ENCODE results near the gene TRIM37. TPM values are rescaled to one million over a fixed set of nuclear protein-coding genes. Genes with fewer than 3 reads are reported as not detected.

The TRIM37 gene
- total and polyA plus RNA-seq, 2 donors (not counting 1 experiment from before 2014, with no cell fraction given) = 5.1 to 28.3 TPM

DNA sequence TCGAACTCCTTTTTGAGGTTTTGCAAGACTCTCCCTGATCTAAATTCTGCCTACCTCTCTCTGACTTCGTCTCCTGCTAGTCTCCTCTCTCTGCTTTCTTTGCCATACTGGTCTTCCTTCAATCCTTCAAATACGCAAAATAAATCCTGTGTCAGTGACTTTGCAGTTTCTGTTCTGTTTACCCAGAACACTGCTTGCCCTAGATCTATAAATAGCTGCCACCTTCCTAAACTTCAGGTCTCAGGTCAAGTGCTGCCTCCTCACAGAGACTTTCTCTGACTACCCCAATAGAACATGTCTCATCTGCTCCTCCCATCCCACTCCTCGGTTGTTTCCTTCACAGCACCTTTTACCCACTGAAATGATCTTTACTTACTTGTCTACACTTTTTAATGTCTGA, 78.9 kb downstream of the TRIM37 start:
- Mint-ChIP-seq H3K27me3 (no peaks in the 10 kb centered on the region), H3K27ac (peak overlapping the region; percentile 44), H3K4me3 (no peak overlapping the region), H3K4me1 (peaks cover 4% of the 10 kb centered on the region), H3K9me3 (ENCODE audit: insufficient read depth) (no peaks in the 10 kb centered on the region)
- no peak overlapping the region for H3K27ac ChIP-seq (ENCODE audit: low read length in 2 of 2)
- H3K79me2 ChIP-seq (ENCODE audit: control insufficient read depth, insufficient read depth, low read length) = no peaks in the 10 kb centered on the region
- H3K4me1 ChIP-seq (ENCODE audit: control insufficient read depth in 2 of 2, insufficient read depth in 2 of 2, low read length in 2 of 2) = no peaks in the 10 kb centered on the region
- H3K9ac ChIP-seq (ENCODE audit: low read length) = no peak overlapping the region
- TF ChIP-seq EZH2 (IDR thresholded peaks at IDR 0.05; ENCODE audit: borderline replicate concordance, insufficient read depth, low read depth, low read length, poor library complexity, severe bottlenecking) = no peak
- TF ChIP-seq, protein P1, sequence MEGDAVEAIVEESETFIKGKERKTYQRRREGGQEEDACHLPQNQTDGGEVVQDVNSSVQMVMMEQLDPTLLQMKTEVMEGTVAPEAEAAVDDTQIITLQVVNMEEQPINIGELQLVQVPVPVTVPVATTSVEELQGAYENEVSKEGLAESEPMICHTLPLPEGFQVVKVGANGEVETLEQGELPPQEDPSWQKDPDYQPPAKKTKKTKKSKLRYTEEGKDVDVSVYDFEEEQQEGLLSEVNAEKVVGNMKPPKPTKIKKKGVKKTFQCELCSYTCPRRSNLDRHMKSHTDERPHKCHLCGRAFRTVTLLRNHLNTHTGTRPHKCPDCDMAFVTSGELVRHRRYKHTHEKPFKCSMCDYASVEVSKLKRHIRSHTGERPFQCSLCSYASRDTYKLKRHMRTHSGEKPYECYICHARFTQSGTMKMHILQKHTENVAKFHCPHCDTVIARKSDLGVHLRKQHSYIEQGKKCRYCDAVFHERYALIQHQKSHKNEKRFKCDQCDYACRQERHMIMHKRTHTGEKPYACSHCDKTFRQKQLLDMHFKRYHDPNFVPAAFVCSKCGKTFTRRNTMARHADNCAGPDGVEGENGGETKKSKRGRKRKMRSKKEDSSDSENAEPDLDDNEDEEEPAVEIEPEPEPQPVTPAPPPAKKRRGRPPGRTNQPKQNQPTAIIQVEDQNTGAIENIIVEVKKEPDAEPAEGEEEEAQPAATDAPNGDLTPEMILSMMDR (IDR thresholded peaks at IDR 0.05) = no peak
- intact Hi-C loops (cut with micrococcal nuclease) = no loop called here
- no peak overlapping the region for H3K4me3 ChIP-seq (ENCODE audit: control extremely low read depth in 1 of 5, extremely low read depth in 1 of 5, insufficient read depth in 1 of 5, low read depth in 2 of 5, low read length in 4 of 5)
- H2AFZ ChIP-seq (ENCODE audit: insufficient read depth, low read depth, low read length, poor library complexity, severe bottlenecking) = no peak overlapping the region
- H4K20me1 ChIP-seq (ENCODE audit: control insufficient read depth, insufficient read depth, low read length, poor library complexity, severe bottlenecking) = no peaks in the 10 kb centered on the region
- 56% methylated on average over 4 of the region's 4 CpGs for WGBS (ENCODE audit: insufficient coverage)
- ATAC-seq (ENCODE audit: low read depth) (no peak), DNase-seq (no peak)
- ChIA-PET POLR2A (no interaction called here), CTCF (no interaction called here)
- no peaks in the 10 kb centered on the region for H3K27me3 ChIP-seq (replicated peaks in 1 of 4; ENCODE audit: control extremely low read depth in 1 of 4, control insufficient read depth in 3 of 4, insufficient read depth in 4 of 4, low read length in 3 of 4)
- peaks cover 1 to 15% of the 10 kb centered on the region in 2 experiments for H3K36me3 ChIP-seq (replicated peaks in 1 of 2; ENCODE audit: control extremely low read depth in 1 of 2, control insufficient read depth in 1 of 2, extremely low read depth in 1 of 2, insufficient read depth in 2 of 2, low read length in 1 of 2)
- H3K9me3 ChIP-seq (ENCODE audit: control extremely low read depth in 1 of 3, control insufficient read depth in 2 of 3, insufficient read depth in 1 of 3, low read length in 2 of 3) = no peaks in the 10 kb centered on the region
- no peak overlapping the region for H3K4me2 ChIP-seq (replicated peaks; ENCODE audit: low read depth, low read length, poor library complexity, severe bottlenecking)

- TF ChIP-seq EZH2 (IDR thresholded peaks at IDR 0.05; ENCODE audit: borderline replicate concordance, insufficient read depth, low read depth, low read length, poor library complexity, severe bottlenecking) = no peak
- TF ChIP-seq, protein P1 (IDR thresholded peaks at IDR 0.05) = no peak
- H3K79me2 ChIP-seq (ENCODE audit: control insufficient read depth, insufficient read depth, low read length) = no peaks in the 10 kb centered on the region
- no peaks in the 10 kb centered on the region for H3K27me3 ChIP-seq (replicated peaks in 1 of 4; ENCODE audit: control extremely low read depth in 1 of 4, control insufficient read depth in 3 of 4, insufficient read depth in 4 of 4, low read length in 3 of 4)
- intact Hi-C loops (cut with micrococcal nuclease) = no loop called here
- H3K4me1 Mint-ChIP-seq = peaks cover 4% of the 10 kb centered on the region
- no CpG with 5 or more reads among the region's 1 CpG for WGBS (ENCODE audit: insufficient coverage)
- no peak overlapping the region for H3K4me3 ChIP-seq (ENCODE audit: control extremely low read depth in 1 of 5, extremely low read depth in 1 of 5, insufficient read depth in 1 of 5, low read depth in 2 of 5, low read length in 4 of 5)
- ChIA-PET CTCF (no interaction called here), POLR2A (no interaction called here)
- no peak overlapping the region for H3K9ac ChIP-seq (ENCODE audit: low read length)
- H3K9me3 Mint-ChIP-seq (ENCODE audit: insufficient read depth) = no peaks in the 10 kb centered on the region
- H4K20me1 ChIP-seq (ENCODE audit: control insufficient read depth, insufficient read depth, low read length, poor library complexity, severe bottlenecking) = no peaks in the 10 kb centered on the region
- no peak overlapping the region for H2AFZ ChIP-seq (ENCODE audit: insufficient read depth, low read depth, low read length, poor library complexity, severe bottlenecking)
- H3K27ac ChIP-seq (ENCODE audit: low read length in 2 of 2) = no peak overlapping the region
- no peaks in the 10 kb centered on the region for H3K27me3 Mint-ChIP-seq
- H3K27ac Mint-ChIP-seq = no peak overlapping the region
- H3K4me1 ChIP-seq (ENCODE audit: control insufficient read depth in 2 of 2, insufficient read depth in 2 of 2, low read length in 2 of 2) = no peaks in the 10 kb centered on the region
- no peaks in the 10 kb centered on the region for H3K9me3 ChIP-seq (ENCODE audit: control extremely low read depth in 1 of 3, control insufficient read depth in 2 of 3, insufficient read depth in 1 of 3, low read length in 2 of 3)
- H3K4me2 ChIP-seq (replicated peaks; ENCODE audit: low read depth, low read length, poor library complexity, severe bottlenecking) = no peak overlapping the region
- ATAC-seq (ENCODE audit: low read depth) (no peak), DNase-seq (no peak)
- H3K4me3 Mint-ChIP-seq = no peak overlapping the region
- H3K36me3 ChIP-seq (replicated peaks in 1 of 2; ENCODE audit: control extremely low read depth in 1 of 2, control insufficient read depth in 1 of 2, extremely low read depth in 1 of 2, insufficient read depth in 2 of 2, low read length in 1 of 2) = peaks cover 1 to 13% of the 10 kb centered on the region in 2 experiments
These were observed 80.3 kb downstream of the TRIM37 start for GRCh38 chr17:59026176-59026939.

Measured in B cell (primary cell).